Stimulated activated CD8-positive, alpha-beta memory T cell treated with anti-CD3 and anti-CD28 coated beads, Interleukin-7, amount 100 ng/mL, for 24 hours (primary cell): ENCODE data around the gene TRPV2.
"Not testable (repeated sequence)": the region's sequence is repeated elsewhere in the genome, so short reads cannot be mapped to it uniquely, and the experiment has no call there.

Source experiments
- DNase-seq: peaks from one replicate; pipeline ENCODE4 v3.0.0-alpha.2; 2020; ENCODE audit warnings: low read depth

Gene TRPV2

DNA sequence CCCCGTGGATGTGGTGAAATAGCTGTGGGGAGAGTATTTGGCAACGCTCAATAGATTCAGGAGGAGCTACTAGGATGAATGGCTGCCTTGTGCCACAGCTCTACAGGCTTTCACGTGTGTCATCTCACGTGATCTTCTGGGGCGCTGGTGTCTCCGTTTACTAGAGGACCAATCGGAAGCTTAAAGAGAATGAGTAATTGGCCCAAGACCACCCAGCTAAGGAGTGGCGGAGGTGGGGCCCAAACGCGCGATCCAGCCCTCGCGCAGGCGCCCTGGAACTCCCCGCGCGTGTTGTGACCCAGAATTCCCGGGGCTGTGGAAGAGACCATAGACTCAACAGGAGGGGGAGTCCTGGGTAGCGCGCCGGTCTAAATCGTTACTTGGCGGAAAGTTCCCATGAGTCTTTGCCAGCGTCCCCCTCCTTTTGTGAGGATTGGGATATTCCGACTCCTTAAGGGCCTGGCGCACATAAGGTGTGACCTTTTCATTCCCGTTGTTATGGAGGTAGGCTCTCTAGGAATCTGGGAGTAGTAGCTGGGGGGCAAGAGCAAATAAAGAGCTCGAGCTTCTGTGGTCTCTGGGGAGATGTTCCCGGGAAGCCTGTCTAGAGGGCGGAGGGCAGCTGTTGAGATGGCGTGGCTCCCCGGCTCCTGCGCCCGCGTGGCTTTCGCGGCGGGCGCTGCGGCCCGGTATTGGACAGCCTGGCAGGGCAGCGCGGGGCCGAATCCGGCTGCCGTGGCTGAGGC lies 23.4 kb downstream of the TRPV2 start:
- DNase-seq: peak; percentile 87

DNA sequence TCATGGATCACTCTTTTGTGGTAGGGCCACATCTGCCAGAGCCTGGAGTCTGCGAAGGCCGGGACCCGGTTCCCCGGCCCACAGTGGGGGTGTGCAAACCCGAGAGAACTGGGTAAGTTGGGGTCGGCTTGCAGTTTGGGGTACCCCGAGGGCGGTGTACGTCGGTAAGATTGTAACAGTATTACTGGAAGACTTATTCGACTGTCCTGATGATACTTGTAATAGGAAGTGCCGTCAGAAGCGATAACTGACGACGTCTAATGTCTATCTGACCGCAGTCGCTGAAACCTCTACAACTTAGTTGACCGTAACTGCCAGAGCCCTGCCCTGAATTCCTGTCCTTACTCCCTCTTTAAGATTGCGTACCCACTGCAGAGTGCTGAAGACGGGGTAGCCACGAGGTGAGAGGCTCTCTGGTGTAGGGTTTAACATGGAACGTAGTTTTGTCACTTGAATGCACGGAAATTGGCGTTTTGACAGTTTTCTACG lies 24.0 kb downstream of the TRPV2 start:
- DNase-seq: no peak

DNA sequence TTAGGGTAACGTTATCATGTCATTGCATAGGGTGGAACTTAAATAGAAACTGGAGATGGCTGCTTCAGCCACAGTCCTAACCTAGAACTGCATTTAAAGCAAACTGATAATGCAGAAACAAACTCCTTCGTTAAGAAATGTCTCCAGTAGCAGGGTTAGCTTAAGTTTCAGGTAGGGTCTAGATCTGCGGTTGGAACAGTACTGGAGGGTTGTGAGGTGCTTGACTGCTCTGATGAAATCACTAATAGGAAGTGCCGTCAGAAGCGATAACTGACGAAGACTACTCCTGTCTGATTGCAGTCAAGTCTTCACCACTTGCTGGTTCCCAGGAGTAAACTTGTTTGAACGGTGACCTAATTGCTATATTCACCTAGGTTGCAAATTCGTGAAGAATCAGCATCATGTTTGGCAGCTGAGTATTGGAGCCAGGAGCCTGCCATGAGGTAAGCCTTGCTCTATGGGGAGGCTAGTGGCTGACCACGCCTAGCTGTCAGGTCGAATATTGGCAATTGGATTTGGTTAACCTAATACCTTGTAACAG lies 24.5 kb downstream of the TRPV2 start:
- no peak for DNase-seq

DNA sequence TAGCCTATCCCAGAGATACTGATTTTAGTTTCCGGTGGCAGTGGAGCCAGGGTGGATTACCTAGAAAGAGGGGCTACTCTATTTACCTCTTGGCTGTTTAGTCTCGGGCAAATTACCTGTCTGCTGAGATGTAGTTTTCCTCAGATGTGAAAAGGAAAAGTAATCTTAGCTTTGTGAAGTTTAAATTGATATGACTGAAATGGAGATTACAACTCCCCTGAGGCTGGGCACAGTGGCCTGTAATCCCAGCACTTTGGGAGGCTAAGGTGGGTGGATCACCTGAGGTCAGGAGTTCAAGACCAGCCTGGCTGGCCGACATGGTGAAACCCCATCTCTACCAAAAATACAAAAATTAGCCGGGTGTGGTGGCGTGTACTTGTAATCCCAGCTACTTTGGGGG lies 25.0 kb downstream of the TRPV2 start:
- DNase-seq: not testable (repeated sequence)

DNA sequence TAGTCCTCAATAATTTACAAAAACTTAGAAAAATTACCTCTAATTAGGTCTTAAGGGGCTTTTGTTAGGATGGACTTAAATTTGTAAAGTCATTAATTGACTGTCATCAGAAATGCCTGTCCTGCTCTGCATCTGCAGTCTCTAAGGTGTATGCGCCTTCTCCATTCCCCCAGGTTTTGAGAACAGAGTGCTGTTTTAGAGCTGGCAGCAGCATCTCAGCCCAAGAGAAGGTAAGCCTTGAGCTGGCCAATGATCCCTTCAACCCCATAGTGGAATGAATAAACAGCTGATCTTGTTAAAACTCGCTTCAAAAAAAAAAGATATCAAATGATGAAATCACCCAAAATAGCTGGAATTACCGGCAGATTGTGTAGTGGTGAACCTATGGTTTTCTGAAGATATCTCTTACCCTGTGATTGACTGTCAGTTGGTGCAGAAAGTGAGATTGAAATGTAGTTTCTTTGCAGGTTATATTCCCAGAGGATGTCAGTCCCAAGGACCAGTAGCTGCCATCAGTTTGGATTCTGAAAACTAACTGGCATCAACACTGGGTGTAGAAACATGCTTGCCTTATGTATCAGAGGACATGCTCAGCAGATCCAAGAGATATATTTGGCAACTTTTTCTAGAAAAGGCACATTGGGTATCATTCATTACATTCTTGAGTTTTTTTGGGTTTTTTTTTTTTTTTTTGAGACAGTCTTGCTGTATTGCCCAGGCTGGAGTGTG lies 25.7 kb downstream of the TRPV2 start:
- DNase-seq: no peak

DNA sequence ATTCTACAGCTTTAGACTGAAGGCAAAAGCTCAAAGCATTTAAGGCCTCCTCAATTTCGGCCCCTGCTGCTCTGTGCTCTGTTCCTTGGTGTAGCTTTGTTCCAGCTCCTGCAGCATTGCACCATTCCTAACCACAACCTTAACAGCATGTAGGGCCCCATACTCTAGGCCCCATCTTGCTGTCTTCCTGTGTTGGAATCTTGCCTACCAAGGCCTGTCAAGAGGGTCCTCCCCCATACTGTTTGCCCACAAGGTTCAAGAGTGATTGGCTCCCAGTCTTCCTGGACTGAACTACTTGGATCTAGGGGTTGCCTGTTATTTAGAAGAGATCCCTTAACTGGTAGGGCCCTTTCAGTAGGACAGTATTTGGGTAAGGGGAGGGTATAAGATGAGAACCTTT lies 26.8 kb downstream of the TRPV2 start:
- no peak for DNase-seq

DNA sequence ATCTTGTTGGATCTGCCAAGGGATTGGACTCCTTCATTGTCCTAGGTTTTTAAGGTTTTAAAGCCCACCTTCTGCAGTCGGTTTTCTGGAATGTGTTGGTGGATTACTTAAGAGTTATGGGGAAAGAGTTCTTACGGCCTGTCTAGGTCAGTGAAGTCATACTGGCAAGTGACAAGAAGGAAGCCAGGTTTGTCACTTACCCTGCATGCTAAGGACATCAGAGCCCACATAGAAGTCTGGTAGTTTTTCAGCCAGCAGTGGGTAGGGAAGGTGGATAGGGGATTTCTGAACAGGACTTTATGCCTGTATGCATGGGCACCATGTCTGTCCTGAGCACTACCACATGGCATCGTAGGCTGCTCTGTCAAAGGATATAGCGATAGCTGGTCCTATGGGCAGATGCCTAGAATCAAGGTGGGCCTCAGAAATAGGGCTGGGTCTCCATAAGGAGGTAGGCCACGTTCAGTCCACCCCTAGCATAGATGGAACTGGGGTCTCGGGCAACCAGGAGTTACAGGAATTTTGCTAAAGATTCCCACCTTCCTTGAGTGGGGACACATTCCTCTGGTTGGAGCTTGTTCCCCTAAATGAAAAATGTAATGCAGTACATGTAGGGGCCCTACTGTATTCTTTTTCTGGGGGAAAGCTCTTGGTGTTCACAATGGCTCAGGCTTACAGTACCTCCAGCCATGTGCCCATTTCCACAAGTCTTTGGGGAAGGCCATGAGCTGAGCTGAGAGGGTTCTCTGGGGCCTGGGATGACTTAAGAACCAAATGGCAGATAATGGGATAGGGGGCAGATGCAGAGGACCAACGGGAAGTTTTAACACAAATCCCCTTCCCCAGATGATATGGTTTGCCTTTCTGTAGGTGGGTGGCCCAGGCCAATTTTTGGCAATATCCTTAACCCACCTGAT lies 27.5 kb downstream of the TRPV2 start:
- no peak for DNase-seq

DNA sequence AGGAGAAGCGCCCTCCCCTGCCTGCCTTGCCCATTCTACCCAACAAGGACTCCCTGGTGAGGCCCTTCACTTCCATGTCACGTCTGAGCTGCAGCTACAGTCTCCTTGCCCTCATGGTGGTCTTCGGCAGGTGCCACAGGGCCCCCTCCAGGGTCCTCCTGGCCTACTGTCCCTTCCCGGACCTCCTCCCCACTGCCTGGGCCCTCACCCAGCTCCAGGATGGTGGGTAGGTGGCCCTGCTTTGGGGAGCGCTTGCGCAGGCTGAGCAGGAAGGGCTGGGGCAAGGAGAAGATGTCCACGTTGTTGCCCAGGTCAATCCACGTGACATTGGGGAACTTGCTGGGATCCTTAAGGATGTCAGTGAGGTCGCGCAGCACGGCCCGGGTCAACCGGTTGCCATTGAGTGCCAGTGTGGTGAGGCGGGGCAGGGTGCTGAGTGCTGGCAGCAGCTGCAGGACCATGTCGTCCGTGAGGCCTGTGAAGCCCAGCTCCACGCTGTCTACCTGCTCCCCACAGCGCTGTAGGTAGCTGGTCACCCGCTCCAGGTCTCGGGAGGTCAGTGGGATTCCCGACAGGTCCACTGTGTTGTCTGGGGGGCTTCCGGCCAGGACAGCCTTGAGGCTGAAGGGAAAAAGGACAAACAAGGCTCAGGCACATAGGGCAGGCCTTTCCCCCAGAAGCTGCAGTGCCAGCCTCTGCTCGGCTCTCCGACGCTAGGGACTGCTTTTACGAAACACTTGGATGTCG lies 28.3 kb downstream of the TRPV2 start:
- DNase-seq: no peak

DNA sequence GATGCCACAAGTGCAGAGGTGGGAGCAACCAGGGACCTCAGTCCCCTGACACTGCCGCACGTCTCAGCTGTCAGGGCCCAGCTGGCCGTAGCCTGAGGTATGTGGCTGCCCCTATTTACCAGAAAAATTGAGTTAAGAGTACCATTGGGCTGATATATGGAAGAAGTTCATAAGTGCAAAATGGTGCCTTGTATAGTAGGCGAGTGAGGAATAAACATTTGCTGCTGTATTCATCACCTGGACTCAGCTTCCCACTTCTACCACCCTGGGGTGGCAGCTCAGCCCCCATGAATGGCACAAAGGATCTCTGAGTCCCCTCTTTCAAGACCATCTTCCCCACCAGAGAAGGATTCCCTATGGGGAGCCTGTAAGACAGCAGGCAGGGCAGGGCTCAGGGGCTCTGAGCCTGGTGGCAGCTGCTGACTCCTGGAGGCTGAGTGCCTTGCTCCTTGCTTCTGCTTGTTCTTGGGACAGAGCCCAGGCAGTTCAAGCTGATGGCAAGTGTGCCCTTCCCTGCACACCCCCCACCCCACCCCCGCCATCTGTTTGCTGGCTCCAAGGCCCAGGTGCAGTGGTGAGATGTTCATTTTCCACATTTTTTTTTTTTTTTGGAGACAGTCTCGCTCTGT lies 29.0 kb downstream of the TRPV2 start:
- no peak for DNase-seq

DNA sequence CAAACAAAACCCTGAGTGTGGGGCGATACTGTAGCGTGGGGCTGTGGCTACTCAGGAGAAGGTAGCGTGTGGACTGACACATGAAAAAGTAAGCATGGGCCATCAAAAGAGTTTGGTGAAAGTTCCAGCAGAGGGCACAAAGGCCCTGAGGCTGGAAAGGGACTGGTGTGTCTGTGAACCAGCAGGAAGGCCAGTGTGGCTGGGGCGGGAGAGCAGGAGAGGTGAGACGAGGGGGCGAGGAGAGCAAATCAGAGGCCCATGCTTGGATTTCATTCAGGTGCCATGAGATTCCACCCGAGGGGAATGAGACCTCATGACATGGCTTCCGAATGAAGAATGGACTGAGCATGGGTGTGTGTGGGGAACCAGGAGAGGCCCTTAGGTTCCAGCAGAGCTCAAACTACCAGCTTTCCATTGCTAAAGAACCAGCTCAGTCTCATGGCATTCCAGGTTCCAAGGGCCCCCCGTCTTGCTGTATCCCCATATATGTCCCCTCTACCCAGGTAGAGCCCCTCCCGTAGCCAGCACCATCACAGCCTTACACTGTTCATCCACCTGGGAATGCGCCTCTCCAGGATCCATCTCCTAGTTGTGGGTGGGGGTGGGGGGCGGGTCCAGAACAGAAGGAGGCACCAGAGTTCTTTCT lies 31.1 kb downstream of the TRPV2 start:
- DNase-seq: no peak

DNA sequence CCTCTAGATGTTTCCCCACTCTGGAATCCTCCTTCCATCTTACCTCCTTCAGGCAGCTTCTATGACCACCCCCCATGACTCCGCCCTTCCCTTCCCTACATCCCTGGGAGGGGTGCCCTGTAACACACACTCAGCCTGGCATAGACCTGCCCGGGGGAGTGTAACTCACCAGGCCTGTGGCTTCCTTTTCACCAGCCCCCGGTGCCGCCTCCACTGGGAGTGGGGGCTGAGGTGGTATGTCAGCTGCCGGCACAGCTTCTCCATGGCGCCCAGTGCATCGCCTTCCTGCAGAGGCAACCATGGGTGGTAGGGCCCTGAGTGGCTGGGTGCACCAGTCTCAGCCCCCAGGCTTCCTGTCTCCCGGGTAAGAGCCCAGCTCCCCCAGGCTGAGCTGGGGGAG lies 32.3 kb downstream of the TRPV2 start:
- no peak for DNase-seq

DNA sequence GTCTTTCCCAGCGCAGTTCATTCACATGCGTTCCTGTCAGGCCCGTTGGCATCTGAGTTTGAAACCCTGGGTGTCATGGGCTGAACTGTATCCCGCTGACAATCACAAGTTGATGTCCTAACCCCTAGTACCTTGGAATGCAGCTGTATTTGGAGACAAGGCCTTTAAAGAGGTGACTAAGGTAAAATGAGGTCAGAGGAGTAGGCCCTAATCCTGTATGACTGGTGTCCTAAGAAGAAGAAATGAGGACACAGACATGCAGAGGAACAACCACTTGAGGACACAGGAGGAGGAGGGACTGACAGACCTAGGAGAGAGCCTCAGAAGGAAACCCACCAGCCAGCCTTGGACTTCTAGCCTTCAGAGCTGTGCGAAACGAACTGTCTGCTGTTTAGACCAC lies 33.1 kb downstream of the TRPV2 start:
- no peak for DNase-seq

DNA sequence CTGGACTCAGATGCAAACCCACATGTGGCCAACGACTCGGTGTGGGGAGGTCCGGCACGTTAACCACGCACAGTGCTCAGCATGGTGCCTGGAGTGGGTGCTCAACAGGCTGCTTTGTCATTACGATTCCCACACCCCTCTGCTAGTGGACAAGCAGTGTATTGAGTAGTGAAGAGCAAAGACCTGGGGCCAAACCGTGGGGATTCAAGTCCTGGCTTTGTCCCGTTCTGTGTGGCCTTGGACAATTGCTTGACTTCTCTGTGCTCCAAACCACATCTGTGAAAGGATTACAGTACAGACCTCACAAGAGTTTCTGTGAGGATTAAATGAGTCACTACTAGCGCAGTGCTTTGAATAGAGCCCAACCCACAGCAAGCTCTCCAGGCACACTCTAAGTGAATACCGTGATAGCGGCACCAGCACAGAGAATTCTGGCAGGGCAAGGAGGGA lies 33.8 kb downstream of the TRPV2 start:
- no peak for DNase-seq

DNA sequence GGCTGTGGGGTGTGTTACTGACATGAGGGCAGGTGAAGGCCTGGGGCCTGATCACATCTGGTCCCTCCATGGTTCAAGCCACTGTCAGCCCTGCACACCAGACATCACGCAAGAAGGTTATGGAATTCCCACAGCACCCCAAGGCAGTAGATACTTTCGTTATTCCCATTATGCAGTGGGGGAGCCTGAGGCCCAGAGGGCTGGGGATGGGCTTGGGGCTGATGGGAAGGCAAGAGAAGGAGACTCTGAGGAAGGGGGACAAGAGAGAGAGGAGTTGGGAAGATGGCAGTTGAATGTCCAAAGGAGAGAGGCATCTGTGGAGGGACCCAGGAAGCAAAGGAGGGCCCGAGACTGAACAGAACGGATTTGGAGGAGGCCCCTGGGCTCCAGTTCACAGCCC lies 34.7 kb downstream of the TRPV2 start:
- no peak for DNase-seq

DNA sequence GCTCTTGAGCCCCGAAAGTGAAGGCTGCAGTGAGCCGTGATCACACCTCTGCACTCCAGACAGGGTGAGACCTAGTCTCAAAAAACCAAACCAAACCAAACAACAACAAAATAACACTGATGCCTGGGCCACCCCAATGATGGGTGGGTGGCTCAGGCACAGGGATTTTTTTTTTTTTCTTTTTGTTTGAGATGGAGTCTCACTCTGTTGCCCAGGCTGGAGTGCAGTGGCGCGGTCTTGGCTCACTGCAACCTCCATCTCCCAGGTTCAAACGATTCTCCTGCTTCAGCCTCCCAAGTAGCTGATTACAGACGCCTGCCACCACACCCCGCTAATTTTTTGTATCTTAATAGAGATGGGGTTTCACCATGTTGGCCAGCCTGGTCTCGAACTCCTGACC lies 36.9 kb downstream of the TRPV2 start:
- DNase-seq: not testable (repeated sequence)

DNA sequence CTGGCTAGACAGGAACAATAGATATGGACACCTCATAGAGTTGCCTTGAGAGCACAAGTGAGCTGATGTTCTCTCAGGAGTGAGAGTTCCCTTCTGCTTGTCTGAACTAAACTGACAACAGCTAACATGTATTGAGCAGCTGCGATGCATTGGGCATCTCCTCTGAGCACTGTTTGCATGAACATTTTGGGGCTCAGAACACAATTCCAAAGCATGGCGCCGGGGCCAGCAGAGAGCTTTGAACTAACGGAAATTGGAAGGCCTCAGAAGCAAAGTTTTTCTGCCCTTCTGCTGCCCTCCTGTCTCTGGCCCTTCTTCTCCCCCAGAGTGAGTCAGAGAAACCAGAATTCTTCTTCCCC lies 38.1 kb downstream of the TRPV2 start:
- DNase-seq: no peak

DNA sequence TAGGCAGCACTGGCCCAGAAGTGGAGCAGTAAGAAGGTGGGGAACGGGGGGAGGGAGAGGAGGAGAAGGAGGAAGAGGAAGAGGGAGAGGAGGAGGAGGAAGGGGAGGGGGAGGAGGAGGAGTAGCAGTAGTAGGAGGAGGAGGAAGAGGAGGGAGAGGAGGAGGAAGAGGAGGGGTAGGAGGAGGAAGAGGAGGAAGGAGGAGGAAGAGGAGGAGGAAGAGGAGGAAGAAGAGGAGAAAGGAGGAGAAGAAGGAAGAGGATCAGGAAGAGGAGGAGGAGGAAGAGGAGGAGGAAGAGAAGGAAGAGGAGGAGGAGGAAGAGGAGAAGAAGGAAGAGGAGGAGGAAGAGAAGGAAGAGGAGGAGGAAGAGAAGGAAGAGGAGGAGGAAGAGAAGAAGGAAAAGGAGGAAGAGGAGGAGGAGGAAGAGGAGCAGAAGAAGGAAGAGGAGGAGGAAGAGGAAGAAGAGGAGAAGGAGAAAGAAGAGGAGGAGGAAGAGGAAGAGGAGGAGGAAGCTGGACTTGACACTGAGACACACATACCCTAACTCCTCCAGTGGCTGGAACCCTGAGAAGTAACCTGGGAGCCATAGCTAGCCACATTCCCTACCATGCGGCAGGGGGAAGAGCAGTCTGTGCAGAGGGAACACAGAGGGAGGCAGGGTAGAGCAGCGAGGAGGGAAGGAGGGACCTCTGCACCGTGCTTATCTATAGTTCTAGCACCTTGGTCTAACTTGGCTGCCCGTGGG lies 40.8 kb downstream of the TRPV2 start:
- DNase-seq: no peak

DNA sequence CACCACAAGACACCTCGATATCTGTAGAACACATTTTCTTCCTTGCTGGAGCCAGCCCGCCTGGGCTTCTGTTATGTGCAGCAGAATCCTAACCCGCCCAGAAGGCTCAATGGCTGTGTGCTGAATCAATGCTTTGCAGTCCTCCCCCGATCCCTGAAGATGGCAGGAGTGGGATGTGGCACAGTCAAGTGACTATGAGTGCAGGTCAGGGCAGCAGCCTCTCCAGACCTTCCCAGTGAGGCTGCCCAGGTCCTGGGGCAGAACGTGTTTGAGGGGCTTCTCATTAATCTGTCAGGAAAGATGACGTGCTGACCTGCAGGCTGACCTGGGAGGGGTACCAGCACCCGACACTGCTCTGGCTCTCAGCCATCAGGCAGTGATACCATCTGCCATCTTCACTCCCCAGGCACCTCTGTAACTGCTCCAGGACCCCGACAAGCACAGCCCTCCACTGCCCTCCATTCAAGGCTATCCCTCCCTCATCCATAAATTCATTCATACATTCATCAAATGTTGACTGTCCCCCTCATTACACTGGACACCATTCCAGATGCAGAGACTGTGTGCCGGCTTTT lies 41.5 kb downstream of the TRPV2 start:
- no peak for DNase-seq

DNA sequence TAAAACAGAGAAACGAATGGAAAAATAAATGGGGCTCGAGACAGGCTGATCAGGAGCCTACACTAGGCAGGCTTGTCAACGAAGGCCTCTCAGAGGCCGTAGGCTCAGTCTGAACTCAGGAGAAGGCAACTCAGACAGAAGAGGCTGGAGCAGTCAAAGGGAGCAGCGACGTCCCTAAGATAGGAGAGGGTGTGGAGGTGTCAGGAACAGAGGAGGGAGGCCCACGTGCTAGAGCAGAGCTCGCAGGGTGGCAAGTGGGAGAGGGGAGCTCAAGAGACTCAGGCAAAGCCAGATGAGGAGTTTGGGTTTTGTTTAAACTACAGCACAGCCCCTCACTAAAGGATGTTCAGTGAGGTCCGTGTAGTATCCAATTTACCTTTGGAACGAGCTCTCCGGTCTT lies 43.9 kb downstream of the TRPV2 start:
- DNase-seq: no peak
